ENCODE results near the gene TGFB1.
A peak's percentile ranks its signal among the peaks of the same experiment; 100 is the strongest.
"Not testable (repeated sequence)": the region's sequence is repeated elsewhere in the genome, so short reads cannot be mapped to it uniquely, and the experiment has no call there.

Gene TGFB1

DNA sequence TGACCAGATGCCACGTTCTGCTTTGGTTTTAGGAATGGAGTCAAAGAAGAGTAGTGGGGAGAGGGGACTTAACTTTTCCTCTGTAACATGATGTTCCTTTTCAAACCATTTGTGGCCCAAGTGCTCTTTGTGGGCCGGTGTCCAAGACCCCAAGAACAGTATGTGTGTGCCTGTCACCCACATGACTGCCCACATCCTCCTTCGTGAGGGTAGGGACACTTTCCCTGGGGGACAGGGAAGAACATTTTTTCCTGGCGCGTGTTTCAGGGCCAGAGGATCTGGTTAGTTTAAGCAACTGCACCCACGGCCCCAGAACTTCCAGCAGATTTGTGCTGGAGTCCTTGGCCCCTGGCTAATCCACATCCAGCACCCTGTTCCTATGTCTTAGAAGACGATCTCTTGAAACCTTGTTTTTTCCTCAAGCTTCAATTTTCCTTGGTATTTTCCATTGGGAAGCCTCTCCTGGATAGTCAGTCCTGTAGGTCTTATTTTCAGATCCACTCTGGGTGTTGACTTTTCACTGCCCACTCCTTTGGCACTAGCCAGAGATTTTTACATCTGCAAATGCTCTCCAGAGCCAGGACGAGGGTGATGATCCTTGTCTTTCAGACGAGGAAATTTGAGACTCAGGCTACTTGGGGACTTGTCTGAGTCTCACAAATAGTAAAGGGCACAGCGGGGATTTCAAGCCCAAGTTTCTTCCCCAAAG, 54.5 kb downstream of the TGFB1 start:
- DNase-seq = no peak

DNA sequence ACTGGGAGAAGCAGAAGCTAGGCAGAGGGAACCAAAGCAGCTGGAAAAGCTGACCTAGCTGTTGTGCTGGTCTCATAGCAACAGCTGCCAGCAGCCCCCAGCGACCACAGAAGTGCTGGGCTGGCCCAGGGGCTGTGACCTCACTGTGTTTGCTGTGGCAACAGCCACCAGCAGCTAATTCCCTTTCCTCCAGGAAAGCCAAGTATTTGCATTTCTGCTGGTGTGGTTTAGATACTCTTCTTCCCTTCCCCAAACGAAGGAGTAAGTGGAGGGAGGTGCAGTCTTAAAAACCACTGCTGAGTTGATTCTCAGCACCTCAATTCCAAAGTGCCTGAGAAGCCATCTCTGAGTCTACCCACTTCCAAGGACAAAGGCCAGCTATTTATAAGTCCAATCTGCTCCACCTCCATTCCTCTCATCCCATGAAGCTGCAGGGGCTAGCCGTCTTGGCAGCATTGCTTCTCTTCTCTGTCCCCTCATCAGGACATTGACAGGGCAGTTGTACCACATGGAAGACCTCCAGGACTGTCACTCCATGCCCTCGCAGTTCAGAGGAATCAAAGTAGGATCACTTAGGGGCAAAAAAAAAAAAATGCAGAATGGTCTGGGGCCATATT, 55.3 kb downstream of the TGFB1 start:
- peak; percentile 56 for DNase-seq

DNA sequence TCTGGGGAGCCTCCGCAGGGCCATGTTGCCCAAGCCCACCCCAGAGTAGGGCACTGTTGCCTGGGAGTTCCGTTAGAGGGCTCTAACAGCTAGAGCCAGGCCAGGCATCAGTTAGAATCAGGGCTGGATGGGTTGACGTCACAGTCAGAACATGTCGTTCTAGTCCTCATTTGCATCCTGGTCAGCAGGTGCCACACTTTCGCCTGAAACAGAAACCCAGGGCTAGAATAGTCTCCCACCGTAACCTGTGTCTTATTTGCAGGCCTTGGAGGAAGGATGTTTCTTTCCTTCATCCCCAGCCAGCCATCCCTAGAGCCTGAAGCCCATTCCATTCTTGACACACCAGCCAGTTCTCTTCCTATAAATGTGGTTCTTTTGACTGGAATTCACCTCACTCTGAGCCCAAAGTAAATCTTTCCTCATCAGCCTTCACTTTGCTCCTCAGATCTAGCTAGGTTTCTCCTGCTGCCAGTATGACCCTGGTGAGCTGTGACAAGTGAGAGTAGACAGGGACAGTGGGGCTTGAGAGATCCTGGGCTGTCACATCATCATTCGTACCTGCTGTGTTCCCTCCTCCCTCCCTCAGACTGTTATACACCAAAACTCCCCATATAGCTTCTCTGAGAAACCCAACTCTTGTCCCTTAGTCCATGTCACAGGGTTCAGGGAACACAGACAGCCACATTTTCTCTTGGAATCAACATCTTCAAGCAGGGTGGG, 55.9 kb downstream of the TGFB1 start:
- DNase-seq = no peak

DNA sequence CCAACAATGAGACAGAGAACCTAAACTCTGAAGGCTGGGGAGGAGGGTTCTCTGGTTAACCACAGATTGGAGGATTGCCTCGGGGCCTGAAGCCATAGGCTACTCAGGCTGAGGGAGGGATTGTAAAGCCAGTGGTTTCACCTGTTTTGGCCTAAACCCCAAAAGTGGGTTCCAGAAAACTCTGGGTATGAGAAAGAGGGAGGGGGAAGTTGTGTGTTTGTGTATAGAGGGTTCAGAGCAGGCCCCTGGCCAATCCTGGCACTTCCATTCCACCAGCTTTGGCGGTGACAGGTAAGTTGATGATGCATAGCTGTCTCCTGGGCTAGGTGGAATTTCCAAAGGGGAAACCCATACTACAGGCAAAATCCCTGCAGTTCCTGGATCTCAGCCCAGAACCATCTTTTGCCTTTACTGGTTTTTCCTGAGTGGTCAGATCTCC, 57.3 kb downstream of the TGFB1 start:
- no peak for DNase-seq

DNA sequence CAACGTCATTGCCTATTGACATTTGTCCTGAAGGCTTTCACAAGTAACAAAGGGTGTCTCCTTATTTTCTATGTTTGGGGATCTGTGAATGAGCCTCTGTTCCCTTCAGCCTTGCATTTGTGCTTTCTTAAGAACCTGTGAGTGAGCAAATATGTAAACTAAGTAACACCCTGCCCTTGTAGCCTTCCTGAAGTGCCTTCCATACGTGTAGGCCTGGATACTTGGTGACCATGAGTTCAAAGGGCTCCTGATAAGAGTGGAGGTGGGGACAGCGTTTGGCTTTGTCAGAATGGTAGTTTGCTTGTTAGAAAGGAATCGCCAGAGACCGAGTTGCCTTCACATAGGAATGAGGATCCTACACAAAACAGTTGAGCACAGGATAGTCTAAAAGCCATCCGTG, 58.2 kb downstream of the TGFB1 start:
- DNase-seq = no peak

DNA sequence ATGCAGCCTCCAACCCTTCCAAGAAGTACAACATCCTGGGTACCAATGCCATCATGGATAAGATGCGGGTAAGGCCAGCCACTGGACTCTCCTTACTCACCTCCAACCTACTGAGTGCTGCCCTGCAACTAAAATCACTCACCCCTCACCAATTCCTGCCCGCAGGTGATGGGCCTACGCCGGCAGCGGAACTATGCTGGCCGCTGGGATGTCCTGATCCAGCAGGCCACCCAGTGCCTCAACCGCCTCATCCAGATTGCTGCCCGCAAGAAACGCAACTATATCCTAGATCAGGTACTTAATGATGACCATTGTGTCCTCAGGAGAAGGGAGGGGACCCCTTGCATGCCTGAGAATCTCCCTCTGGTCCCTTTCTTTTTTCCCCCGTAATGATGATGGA, 59.3 kb downstream of the TGFB1 start:
- DNase-seq = no peak

DNA sequence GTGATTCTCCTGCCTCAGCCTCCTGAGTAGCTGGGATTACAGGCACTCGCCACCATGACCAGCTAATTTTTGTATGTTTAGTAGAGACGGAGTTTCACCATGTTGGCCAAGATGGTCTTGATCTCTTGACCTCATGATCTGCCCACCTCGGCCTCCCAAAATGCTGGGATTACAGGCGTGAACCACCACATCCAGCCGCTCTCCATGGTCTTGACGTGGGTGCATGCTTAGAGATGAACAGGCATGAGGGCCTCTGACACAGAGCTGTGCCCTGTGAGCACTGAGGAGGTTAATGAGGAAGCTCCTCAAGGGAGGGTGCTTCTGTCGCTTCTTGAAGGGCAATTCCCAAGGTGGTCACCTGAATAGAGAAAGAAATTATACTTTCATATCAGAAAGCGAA, 63.9 kb downstream of the TGFB1 start:
- not testable (repeated sequence) for DNase-seq

DNA sequence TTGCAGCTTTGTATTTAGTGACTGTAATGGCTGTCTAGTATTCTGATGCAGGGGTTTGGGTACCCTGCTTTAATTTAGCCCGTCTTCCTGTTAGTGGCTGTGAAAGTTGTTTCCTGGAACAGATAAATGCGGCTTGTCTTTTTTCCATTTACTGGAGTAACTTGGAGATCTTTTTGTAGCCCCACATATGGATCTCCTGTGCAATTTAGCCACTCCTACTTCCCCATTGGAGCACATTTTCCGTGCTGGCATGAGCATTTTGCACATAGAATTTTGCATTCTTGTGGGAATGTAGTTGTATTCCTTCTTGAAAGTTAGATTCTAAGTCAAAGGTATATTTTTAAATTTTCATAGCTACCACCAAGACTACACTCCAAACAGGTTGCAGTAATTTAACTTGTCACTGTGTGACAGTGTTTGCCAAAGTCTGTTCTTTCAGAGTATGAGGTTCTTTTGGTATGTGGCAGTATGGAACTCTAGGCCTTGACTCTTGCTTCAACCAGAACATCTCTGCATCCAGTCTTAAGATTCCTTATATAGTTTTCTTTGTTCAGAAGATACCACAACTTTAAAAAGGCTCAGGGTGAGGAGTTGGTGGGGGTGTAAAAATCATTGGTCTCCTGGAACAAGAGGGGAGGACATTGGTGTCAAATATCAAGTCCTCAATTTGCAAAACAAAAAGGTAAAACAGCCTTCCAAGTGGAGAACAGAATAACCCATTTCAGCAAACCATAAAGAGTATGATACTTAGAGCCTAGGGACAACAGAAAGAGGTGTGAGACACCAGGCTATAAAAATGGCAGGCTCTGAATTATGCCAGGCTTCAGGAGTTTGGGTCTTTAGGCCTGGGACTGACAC, 64.8 kb downstream of the TGFB1 start:
- no peak for DNase-seq
